Neural cell (in vitro differentiated cells): ENCODE data around the gene SVOPL. TPM values are rescaled to one million over a fixed set of nuclear protein-coding genes. Genes with fewer than 3 reads are reported as not detected.

Source experiments
- H2AFZ ChIP-seq: fragments of 200-600, 300-800 bp; sonication (generic), shearing (Covaris generic); 2 replicates; pipeline ENCODE4 v1.6.0; 2014; ENCODE audit warnings: low read depth, mild to moderate bottlenecking, antibody characterized with exemption, low read length, moderate library complexity
- H3F3A ChIP-seq: fragments of 200-600 bp; shearing (Covaris generic); 2 replicates; pipeline ENCODE4 v1.6.1; 2016; ENCODE audit warnings: mild to moderate bottlenecking, moderate library complexity, mixed read lengths, antibody characterized with exemption, low read length; ENCODE audit not compliant: insufficient read depth, poor library complexity, severe bottlenecking
- H3K27ac ChIP-seq: fragments of 200-600, 300-800 bp; sonication (generic), shearing (Covaris generic); 2 replicates; pipeline ENCODE4 v1.5.1; 2014; ENCODE audit warnings: mild to moderate bottlenecking, low read length, moderate library complexity
- H3K27me3 ChIP-seq: fragments of 300-800, 200-600 bp; sonication (generic), shearing (Covaris generic); 2 replicates; pipeline ENCODE4 v1.6.0; 2014; ENCODE audit warnings: mild to moderate bottlenecking, low read depth, low read length, moderate library complexity; ENCODE audit not compliant: insufficient read depth
- H3K36me3 ChIP-seq: fragments of 300-800, 200-600 bp; sonication (generic), shearing (Covaris generic); 2 replicates; pipeline ENCODE4 v1.5.1; 2014; ENCODE audit warnings: mild to moderate bottlenecking, antibody characterized with exemption, low read length, moderate library complexity; ENCODE audit not compliant: insufficient read depth
- H3K4me2 ChIP-seq: fragments of 300-800, 200-600 bp; sonication (generic), shearing (Covaris generic); 2 replicates; pipeline ENCODE4 v1.6.0; 2014; ENCODE audit warnings: mild to moderate bottlenecking, low read length
- H3K4me3 ChIP-seq: fragments of 300-800, 200-600 bp; sonication (generic), shearing (Covaris generic); 2 replicates; pipeline ENCODE4 v1.5.1; 2014; ENCODE audit warnings: mild to moderate bottlenecking, low read length, moderate library complexity
- H3K79me2 ChIP-seq: fragments of 200-600 bp; shearing (Covaris generic); replicated peaks from 2 replicates; pipeline ENCODE4 v1.6.0; 2014; ENCODE audit warnings: mild to moderate bottlenecking, low read length, moderate library complexity; ENCODE audit not compliant: insufficient read depth
- H3K9ac ChIP-seq: fragments of 300-800, 200-600 bp; sonication (generic), shearing (Covaris generic); 2 replicates; pipeline ENCODE4 v1.6.1; 2016; ENCODE audit warnings: mild to moderate bottlenecking, low read length, mixed read lengths
- H3K9me2 ChIP-seq: fragments of 200-600 bp; shearing (Covaris generic); 2 replicates; pipeline ENCODE4 v1.6.1; 2016; ENCODE audit warnings: mild to moderate bottlenecking, low read length, mixed read lengths; ENCODE audit not compliant: insufficient read depth
- H3K9me3 ChIP-seq: fragments of 200-600, 300-800 bp; sonication (generic), shearing (Covaris generic); 2 replicates; pipeline ENCODE4 v1.6.1; 2016; ENCODE audit warnings: mild to moderate bottlenecking, mixed run types, low read length, moderate library complexity, mixed read lengths
- H4K20me1 ChIP-seq: fragments of 200-600 bp; shearing (Covaris generic); 2 replicates; pipeline ENCODE4 v1.6.1; 2016; ENCODE audit warnings: mild to moderate bottlenecking, mixed run types; ENCODE audit not compliant: insufficient read depth
- EP300 ChIP-seq: fragments of 450-650 bp; conservative IDR thresholded peaks from 2 replicates; pipeline ENCODE4 v1.6.1; 2014; ENCODE audit warnings: antibody characterized with exemption, mild to moderate bottlenecking, moderate library complexity; ENCODE audit not compliant: poor library complexity, severe bottlenecking
- EZH2 ChIP-seq: fragments of 200-600, 300-800 bp; shearing (Covaris generic), sonication (generic); IDR thresholded peaks from 2 replicates; pipeline ENCODE4 v1.6.1; 2014; ENCODE audit warnings: antibody characterized with exemption, low read length, borderline replicate concordance, mild to moderate bottlenecking; ENCODE audit not compliant: insufficient read depth, poor library complexity, severe bottlenecking
- MXI1 ChIP-seq: fragments of 450-650 bp; conservative IDR thresholded peaks from 2 replicates; pipeline ENCODE4 v1.6.1; 2014; ENCODE audit warnings: antibody characterized with exemption, mild to moderate bottlenecking; ENCODE audit not compliant: poor library complexity, severe bottlenecking
- POLR2AphosphoS5 ChIP-seq: IDR thresholded peaks from 2 replicates; pipeline ENCODE4 v1.6.1; 2012
- RAD21 ChIP-seq: fragments of 450-650 bp; conservative IDR thresholded peaks from 2 replicates; pipeline ENCODE4 v1.6.1; 2014; ENCODE audit warnings: antibody characterized with exemption, mild to moderate bottlenecking, moderate library complexity
- SMC3 ChIP-seq: fragments of 450-650 bp; conservative IDR thresholded peaks from 2 replicates; pipeline ENCODE4 v1.6.1; 2014; ENCODE audit warnings: antibody characterized with exemption, mild to moderate bottlenecking, moderate library complexity; ENCODE audit not compliant: poor library complexity
- TAF1 ChIP-seq: IDR thresholded peaks from 2 replicates; pipeline ENCODE4 v1.6.1; 2012; ENCODE audit warnings: low read depth
- polyA plus RNA-seq: library from polyadenylated mRNA; depleted of rRNA; stranded (reverse); fragments of >200 nt; gene quantifications from 2 replicates; pipeline ENCODE4 v1.2.3, GENCODE V29; 2014
- TF ChIP-seq, protein P1 (sequence below): fragments of 450-650 bp; IDR thresholded peaks from 2 replicates; pipeline ENCODE4 v1.5.1; 2014; ENCODE audit warnings: antibody characterized with exemption, mild to moderate bottlenecking, moderate library complexity; ENCODE audit not compliant: poor library complexity, severe bottlenecking
- TF ChIP-seq, protein P2 (sequence below): IDR thresholded peaks from 2 replicates; pipeline ENCODE4 v1.6.1; 2012; ENCODE audit warnings: borderline replicate concordance

Gene SVOPL
- polyA plus RNA-seq, 1 donor from 2014 or later = 0.93 TPM

- Histone ChIP-seq H3K9me3 (peaks cover 14% of the 10 kb centered on the region), H4K20me1 (no peaks in the 10 kb centered on the region), H3K4me3 (no peak overlapping the region), H3K36me3 (peaks cover 88% of the 10 kb centered on the region), H3K79me2 (peaks cover 18% of the 10 kb centered on the region), H2AFZ (no peak overlapping the region), H3K27ac (no peak overlapping the region), H3K4me2 (no peak overlapping the region), H3K27me3 (no peaks in the 10 kb centered on the region), H3F3A (no peaks in the 10 kb centered on the region), H3K9me2 (no peaks in the 10 kb centered on the region), H3K9ac (no peak overlapping the region)
- TF ChIP-seq SMC3 (no peak), TAF1 (no peak)
- TF ChIP-seq, protein P1, sequence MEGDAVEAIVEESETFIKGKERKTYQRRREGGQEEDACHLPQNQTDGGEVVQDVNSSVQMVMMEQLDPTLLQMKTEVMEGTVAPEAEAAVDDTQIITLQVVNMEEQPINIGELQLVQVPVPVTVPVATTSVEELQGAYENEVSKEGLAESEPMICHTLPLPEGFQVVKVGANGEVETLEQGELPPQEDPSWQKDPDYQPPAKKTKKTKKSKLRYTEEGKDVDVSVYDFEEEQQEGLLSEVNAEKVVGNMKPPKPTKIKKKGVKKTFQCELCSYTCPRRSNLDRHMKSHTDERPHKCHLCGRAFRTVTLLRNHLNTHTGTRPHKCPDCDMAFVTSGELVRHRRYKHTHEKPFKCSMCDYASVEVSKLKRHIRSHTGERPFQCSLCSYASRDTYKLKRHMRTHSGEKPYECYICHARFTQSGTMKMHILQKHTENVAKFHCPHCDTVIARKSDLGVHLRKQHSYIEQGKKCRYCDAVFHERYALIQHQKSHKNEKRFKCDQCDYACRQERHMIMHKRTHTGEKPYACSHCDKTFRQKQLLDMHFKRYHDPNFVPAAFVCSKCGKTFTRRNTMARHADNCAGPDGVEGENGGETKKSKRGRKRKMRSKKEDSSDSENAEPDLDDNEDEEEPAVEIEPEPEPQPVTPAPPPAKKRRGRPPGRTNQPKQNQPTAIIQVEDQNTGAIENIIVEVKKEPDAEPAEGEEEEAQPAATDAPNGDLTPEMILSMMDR = no peak
These were observed 141.7 kb downstream of the SVOPL start for GRCh38 chr7:138559448-138559847.

DNA sequence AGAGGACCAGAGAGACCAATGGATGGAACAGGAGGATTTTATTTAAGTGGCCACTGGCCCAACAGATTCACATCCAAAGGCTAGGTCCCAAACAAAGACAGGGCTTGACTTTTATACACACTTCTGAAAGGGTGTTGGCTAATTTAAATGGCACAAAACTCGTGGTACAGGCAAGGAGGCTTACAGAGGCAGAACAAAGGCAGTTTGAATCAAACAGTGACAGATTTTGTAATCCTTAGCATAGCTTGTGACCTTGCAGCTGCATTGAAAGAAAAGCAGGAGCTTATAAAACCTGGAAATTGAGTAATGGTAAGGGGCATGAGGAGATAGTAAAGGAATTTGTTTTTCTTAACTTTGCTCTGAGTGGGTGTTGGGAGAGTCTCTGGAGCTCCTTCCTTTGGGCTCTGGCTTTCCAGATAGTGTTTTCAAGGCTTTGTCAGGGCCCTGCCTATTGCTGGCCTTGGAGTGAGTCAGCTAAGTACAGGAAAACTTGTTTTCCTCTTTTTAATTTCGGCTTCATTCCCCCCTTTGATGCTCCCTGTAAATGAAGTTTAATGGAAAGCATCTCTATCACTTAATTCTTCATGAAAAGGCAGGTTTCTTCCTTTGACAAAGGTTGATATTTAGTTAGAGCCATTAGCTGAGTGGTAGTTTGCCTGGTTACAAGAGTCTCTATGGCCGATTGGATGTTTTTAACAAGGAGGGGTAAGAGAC, 144.2 kb downstream of the SVOPL start:
- no peak overlapping the region for H3K4me3 ChIP-seq
- peaks cover 18% of the 10 kb centered on the region for H3K79me2 ChIP-seq
- no peak overlapping the region for H3K27ac ChIP-seq
- H4K20me1 ChIP-seq = no peaks in the 10 kb centered on the region
- peaks cover 72% of the 10 kb centered on the region for H3K36me3 ChIP-seq
- H3K9ac ChIP-seq = no peak overlapping the region
- H3K9me3 ChIP-seq = peaks cover 11% of the 10 kb centered on the region
- no peaks in the 10 kb centered on the region for H3F3A ChIP-seq
- no peak overlapping the region for H3K4me2 ChIP-seq
- no peaks in the 10 kb centered on the region for H3K27me3 ChIP-seq
- H2AFZ ChIP-seq = no peak overlapping the region
- H3K9me2 ChIP-seq = no peaks in the 10 kb centered on the region
- TF ChIP-seq EZH2 = no peak
- TF ChIP-seq RAD21 = no peak
- TF ChIP-seq SMC3 = no peak
- TF ChIP-seq, protein P2, sequence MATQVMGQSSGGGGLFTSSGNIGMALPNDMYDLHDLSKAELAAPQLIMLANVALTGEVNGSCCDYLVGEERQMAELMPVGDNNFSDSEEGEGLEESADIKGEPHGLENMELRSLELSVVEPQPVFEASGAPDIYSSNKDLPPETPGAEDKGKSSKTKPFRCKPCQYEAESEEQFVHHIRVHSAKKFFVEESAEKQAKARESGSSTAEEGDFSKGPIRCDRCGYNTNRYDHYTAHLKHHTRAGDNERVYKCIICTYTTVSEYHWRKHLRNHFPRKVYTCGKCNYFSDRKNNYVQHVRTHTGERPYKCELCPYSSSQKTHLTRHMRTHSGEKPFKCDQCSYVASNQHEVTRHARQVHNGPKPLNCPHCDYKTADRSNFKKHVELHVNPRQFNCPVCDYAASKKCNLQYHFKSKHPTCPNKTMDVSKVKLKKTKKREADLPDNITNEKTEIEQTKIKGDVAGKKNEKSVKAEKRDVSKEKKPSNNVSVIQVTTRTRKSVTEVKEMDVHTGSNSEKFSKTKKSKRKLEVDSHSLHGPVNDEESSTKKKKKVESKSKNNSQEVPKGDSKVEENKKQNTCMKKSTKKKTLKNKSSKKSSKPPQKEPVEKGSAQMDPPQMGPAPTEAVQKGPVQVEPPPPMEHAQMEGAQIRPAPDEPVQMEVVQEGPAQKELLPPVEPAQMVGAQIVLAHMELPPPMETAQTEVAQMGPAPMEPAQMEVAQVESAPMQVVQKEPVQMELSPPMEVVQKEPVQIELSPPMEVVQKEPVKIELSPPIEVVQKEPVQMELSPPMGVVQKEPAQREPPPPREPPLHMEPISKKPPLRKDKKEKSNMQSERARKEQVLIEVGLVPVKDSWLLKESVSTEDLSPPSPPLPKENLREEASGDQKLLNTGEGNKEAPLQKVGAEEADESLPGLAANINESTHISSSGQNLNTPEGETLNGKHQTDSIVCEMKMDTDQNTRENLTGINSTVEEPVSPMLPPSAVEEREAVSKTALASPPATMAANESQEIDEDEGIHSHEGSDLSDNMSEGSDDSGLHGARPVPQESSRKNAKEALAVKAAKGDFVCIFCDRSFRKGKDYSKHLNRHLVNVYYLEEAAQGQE = no peak
- TF ChIP-seq, protein P1 = no peak
- TF ChIP-seq TAF1 = no peak
- TF ChIP-seq MXI1 = no peak
- no peak for TF ChIP-seq EP300
- TF ChIP-seq POLR2AphosphoS5 = no peak
